ENCODE data around the gene INO80. TPM values are rescaled to one million over a fixed set of nuclear protein-coding genes. Genes with fewer than 3 reads are reported as not detected.

Gene INO80
- total RNA-seq, 2 donors from 2014 or later, result 9.4 to 16.4 TPM

- Histone ChIP-seq H3K4me1 (no peaks in the 10 kb centered on the region), H3K27ac (no peak overlapping the region), H3K36me3 (no peaks in the 10 kb centered on the region), H3K27me3 (no peaks in the 10 kb centered on the region), H3K9me3 (no peaks in the 10 kb centered on the region), H3K4me3 (no peak overlapping the region)
- DNase-seq (ENCODE audit: low spot score), result no peak
- TF ChIP-seq CTCF (IDR thresholded peaks at IDR 0.05), result no peak
Measured at GRCh38 chr15:41122849-41123248, 6.8 kb upstream of the INO80 start.

- Histone ChIP-seq H3K4me1 (no peaks in the 10 kb centered on the region), H3K4me3 (no peak overlapping the region), H3K9me3 (no peaks in the 10 kb centered on the region), H3K27ac (no peak overlapping the region), H3K36me3 (no peaks in the 10 kb centered on the region), H3K27me3 (no peaks in the 10 kb centered on the region)
- DNase-seq (ENCODE audit: low spot score), result no peak
- no peak for TF ChIP-seq CTCF (IDR thresholded peaks at IDR 0.05)
Measured at GRCh38 chr15:41121951-41122350, 5.9 kb upstream of the INO80 start.

- H3K9me3 ChIP-seq, result no peaks in the 10 kb centered on the region
- no peak for DNase-seq (ENCODE audit: low spot score)
- H3K36me3 ChIP-seq, result no peaks in the 10 kb centered on the region
- H3K4me3 ChIP-seq, result peak overlapping the region; percentile 92 to 94
- H3K27me3 ChIP-seq, result no peaks in the 10 kb centered on the region
- no peak for TF ChIP-seq CTCF (IDR thresholded peaks at IDR 0.05)
- H3K4me1 ChIP-seq, result peaks cover 0 to 23% of the 10 kb centered on the region in 2 donors
- H3K27ac ChIP-seq, result peak overlapping the region; percentile 100
Measured at GRCh38 chr15:41116962-41117252, 827 bp upstream of the INO80 start.

- Histone ChIP-seq H3K27ac (peak overlapping the region; percentile 100), H3K27me3 (no peaks in the 10 kb centered on the region), H3K4me1 (peaks cover 0 to 23% of the 10 kb centered on the region in 2 donors), H3K36me3 (no peaks in the 10 kb centered on the region), H3K9me3 (no peaks in the 10 kb centered on the region), H3K4me3 (peak overlapping the region; percentile 92 to 94)
- DNase-seq (ENCODE audit: low spot score), result peak; percentile 65
- no peak for TF ChIP-seq CTCF (IDR thresholded peaks at IDR 0.05)
Measured at GRCh38 chr15:41115652-41116115, 396 bp downstream of the INO80 start.

GRCh38 chr15:41115161-41115651, 874 bp downstream of the INO80 start:
- Histone ChIP-seq H3K27me3 (no peaks in the 10 kb centered on the region), H3K9me3 (no peaks in the 10 kb centered on the region), H3K36me3 (no peaks in the 10 kb centered on the region), H3K27ac (peak overlapping the region; percentile 100), H3K4me3 (peak overlapping the region; percentile 92 to 94), H3K4me1 (peaks cover 0 to 23% of the 10 kb centered on the region in 2 donors)
- no peak for TF ChIP-seq CTCF (IDR thresholded peaks at IDR 0.05)
- DNase-seq (ENCODE audit: low spot score), result no peak

GRCh38 chr15:41106947-41107346, 9.1 kb downstream of the INO80 start:
- Histone ChIP-seq H3K4me1 (no peaks in the 10 kb centered on the region), H3K4me3 (no peak overlapping the region), H3K36me3 (no peaks in the 10 kb centered on the region), H3K27me3 (no peaks in the 10 kb centered on the region), H3K27ac (no peak overlapping the region), H3K9me3 (no peaks in the 10 kb centered on the region)
- no peak for TF ChIP-seq CTCF (IDR thresholded peaks at IDR 0.05)
- no peak for DNase-seq (ENCODE audit: low spot score)

All from right atrium auricular region (tissue), 2 donors.